HUES6 (cell line): Measurements from ENCODE around the gene RHOD.

Experiments
- H3K27ac ChIP-seq: 2 replicates; pipeline ENCODE4 v1.7.0; 2013; ENCODE audit warnings: low read depth, mild to moderate bottlenecking, low read length, inconsistent platforms
- H3K27me3 ChIP-seq: 2 replicates; pipeline ENCODE4 v1.6.1; 2013; ENCODE audit warnings: low read length; ENCODE audit not compliant: control insufficient read depth, insufficient read depth
- H3K36me3 ChIP-seq: 2 replicates; pipeline ENCODE4 v1.6.1; 2013; ENCODE audit warnings: low read length; ENCODE audit not compliant: control insufficient read depth, insufficient read depth
- H3K4me1 ChIP-seq: 2 replicates; pipeline ENCODE4 v1.6.1; 2013; ENCODE audit warnings: low read length; ENCODE audit not compliant: control insufficient read depth, insufficient read depth
- H3K4me3 ChIP-seq: 2 replicates; pipeline ENCODE4 v1.5.1; 2013; ENCODE audit warnings: low read depth, low read length
- H3K9ac ChIP-seq: one replicate; pipeline ENCODE4 v1.6.1; 2013; ENCODE audit warnings: mild to moderate bottlenecking, low read length
- H3K9me3 ChIP-seq: 2 replicates; pipeline ENCODE4 v1.6.1; 2013; ENCODE audit warnings: low read depth, low read length; ENCODE audit not compliant: control insufficient read depth, insufficient read depth

The RHOD gene

DNA sequence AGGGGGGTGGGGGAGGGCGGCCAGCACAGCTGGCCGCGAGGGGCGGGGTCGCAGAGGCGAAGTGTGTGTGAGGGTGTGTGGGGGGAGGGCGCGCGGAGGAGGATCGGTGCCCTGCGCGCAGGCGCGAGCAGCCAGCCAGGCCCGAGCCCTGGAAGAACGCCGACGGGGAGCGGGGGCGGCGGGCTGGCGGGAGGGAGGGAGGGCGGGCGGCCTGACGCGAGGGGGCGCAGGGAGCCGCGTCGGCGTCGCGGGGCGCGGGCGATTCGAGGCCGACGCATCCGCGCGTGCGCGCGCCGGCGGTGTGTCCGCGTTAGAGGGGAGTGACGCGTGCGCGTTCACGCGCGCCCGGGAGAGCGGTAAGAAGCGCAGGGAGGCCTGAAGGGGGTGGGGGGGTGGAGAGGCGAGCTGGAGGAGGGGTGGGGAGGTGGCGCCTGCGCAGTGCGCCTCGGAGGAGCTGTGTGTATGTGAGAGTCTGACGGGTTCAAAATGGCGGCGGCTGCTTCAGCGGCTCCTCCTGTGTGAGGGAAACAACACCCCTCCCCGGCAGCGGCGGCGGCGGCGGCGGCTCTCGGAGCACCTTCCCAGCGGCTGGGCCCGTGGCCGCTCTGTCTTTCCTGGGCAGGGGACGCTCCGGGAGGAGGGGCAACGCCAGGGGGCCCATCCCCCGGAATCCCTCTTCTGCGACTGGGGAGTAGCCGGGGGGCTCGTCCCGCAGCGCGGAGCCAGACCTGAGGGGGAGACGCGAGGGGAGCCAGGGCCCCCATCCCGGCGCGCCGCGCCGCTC is 62.3 kb downstream of the RHOD start, which contains the start of gene KDM2A:
Gene KDM2A, plus strand, starts transcription at position 463 of the 784 bp plus-strand sequence. CDS start 2,054 bp downstream, outside the sequence.
- Histone ChIP-seq H3K27ac (peak within 1 kb of the TSS; percentile 86; the same call in 1 of the 2 replicates), H3K9ac (peak within 1 kb of the TSS; percentile 94), H3K9me3 (no peaks in the 10 kb centered on the region), H3K4me1 (peaks cover 21% of the 10 kb centered on the region), H3K36me3 (peaks cover 4% of the 10 kb centered on the region; the same call in 1 of the 2 replicates), H3K27me3 (no peaks in the 10 kb centered on the region), H3K4me3 (peak within 1 kb of the TSS; percentile 97)

DNA sequence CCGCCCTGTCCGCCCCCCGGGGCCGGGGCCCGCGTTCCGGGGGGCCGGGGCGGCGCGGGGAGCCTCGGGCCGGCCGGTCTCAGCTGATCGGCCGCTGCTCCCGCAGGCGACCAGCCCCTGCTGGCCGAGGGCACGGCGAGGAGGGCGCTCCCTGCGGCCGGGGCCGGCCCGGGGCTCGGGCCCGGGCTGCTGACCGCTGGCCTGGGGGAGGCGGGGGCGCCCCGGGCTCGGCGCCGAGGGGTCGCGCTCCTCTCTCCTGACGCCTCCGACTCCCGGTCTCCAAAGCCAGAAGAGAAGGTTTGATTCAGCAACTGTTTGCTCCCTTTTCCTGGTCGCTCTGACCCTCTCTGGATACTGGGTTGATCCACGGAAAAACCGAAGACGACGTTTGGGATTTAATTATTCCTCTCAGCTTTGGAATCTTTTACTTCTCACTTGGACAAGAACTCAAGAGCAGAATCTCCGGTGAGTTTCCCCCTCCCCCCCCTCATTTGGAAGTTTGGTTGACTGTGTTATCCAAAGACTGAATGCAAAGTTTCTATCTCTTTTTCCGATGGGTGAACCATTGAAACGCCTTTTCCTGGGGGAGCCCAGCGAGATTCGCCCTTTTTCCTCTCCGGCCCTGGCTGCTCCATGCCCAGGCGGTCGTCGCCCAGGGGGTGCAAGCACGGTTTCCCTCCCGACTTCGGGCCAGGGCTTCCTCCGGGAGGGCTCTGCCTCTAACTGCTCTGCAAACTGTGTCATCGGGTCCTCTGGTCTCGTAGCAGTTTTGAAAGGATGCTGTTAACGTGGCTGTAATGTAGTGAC is 63.1 kb downstream of the RHOD start:
- Histone ChIP-seq H3K4me3 (peak overlapping the region; percentile 97), H3K4me1 (peaks cover 21% of the 10 kb centered on the region), H3K9me3 (no peaks in the 10 kb centered on the region), H3K36me3 (peaks cover 4% of the 10 kb centered on the region), H3K27ac (peak overlapping the region; percentile 86; the same call in 1 of the 2 replicates), H3K9ac (peak overlapping the region; percentile 94), H3K27me3 (no peaks in the 10 kb centered on the region)

DNA sequence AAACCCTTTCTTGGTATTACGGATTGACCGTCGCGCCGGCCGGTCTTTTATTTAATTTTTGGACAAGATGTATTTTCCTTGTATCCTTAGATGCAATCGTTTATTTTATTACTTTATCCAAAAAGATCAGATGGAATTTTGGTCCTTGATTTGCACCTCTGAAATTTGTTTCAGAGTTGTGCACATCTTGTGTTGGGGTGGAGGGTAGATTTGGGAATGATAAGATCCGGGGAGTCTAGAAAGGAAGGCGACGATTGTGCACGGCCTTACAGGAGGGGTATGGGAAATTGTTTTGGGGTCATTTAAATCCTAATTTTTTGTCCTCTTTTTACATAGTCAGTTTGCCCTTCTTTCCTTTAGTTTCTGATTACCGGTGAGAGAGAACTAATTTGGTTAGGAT is 63.8 kb downstream of the RHOD start:
- peak overlapping the region; percentile 97 for H3K4me3 ChIP-seq

DNA sequence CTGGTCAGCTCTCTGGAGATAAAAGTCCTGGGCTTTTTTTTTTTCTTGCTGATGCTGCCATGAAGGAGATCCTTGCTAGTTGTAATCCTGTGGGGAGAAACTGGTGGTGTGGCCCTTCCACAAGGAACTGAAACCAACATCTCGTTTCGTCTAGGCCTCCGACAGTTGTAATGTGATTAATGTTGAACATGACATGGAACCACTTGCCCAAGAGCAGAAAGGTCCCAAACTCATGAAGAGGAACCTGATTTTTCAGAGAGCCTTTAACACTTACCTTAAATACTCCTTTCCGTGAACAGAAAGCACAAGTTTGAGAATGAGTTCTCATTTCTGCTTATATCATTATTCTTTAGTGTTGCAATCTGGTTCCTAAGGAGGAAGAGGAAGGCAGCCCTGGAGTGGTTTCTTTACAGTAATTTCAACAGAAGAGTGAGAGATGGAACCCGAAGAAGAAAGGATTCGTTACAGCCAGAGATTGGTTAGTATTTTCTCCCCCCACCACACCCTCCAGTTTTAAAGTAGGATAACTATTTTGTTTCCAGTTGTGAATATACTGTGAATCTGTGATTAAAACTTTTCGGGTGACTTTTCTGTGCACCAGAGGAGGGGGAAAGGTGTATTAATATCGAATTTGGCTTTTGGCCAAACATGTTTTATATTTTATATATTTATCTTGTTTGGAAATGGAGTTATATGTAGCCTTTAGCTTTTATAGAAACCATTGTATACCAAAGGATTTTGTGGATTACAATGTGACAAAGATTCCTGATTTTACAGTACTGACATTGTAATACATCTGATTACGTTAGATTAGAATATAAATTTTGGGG is 64.4 kb downstream of the RHOD start:
- Histone ChIP-seq H3K4me3 (peak overlapping the region; percentile 97), H3K9ac (peak overlapping the region; percentile 94), H3K27me3 (no peaks in the 10 kb centered on the region), H3K4me1 (peaks cover 17% of the 10 kb centered on the region), H3K27ac (0 out of 2 replicates have a peak overlapping the region, but pooled peaks have one; percentile 81), H3K9me3 (no peaks in the 10 kb centered on the region), H3K36me3 (peaks cover 8% of the 10 kb centered on the region)

More for the DNA sequence above, 63.8 kb downstream of the RHOD start:
- peaks cover 21% of the 10 kb centered on the region for H3K4me1 ChIP-seq
- H3K36me3 ChIP-seq: peaks cover 8% of the 10 kb centered on the region
- no peaks in the 10 kb centered on the region for H3K27me3 ChIP-seq
- H3K9ac ChIP-seq: peak overlapping the region; percentile 94
- H3K9me3 ChIP-seq: no peaks in the 10 kb centered on the region
- H3K27ac ChIP-seq: peak overlapping the region; percentile 81; the same call in 1 of the 2 replicates
